ENCODE measurements around the gene COL4A3. TPM values are rescaled to one million over a fixed set of nuclear protein-coding genes. Genes with fewer than 3 reads are reported as not detected.

The COL4A3 gene
- total RNA-seq, 1 donor from 2014 or later = not detected

GRCh38 chr2:227339098-227339599, 174.7 kb downstream of the COL4A3 start:
- DNase-seq (ENCODE audit: low read depth in 2 of 2) = no peak

GRCh38 chr2:227340106-227340505, 175.7 kb downstream of the COL4A3 start:
- DNase-seq (ENCODE audit: low read depth in 2 of 2) = no peak

- DNase-seq (ENCODE audit: low read depth in 2 of 2) = no peak
Measured at GRCh38 chr2:227341553-227341952, 177.1 kb downstream of the COL4A3 start.

- DNase-seq (ENCODE audit: low read depth in 2 of 2) = no peak
Measured at GRCh38 chr2:227344231-227344630, 179.8 kb downstream of the COL4A3 start.

GRCh38 chr2:227347117-227347516, 182.7 kb downstream of the COL4A3 start:
- DNase-seq (ENCODE audit: low read depth in 2 of 2) = no peak

GRCh38 chr2:227348324-227348723, 183.9 kb downstream of the COL4A3 start:
- DNase-seq (ENCODE audit: low read depth in 2 of 2) = no peak

GRCh38 chr2:227349989-227350612, 185.7 kb downstream of the COL4A3 start:
- DNase-seq (ENCODE audit: low read depth in 2 of 2) = no peak

GRCh38 chr2:227351639-227352038, 187.2 kb downstream of the COL4A3 start:
- no peak for DNase-seq (ENCODE audit: low read depth in 2 of 2)

GRCh38 chr2:227360351-227360750, 195.9 kb downstream of the COL4A3 start:
- DNase-seq (ENCODE audit: low read depth in 2 of 2) = no peak

GRCh38 chr2:227363756-227364155, 199.3 kb downstream of the COL4A3 start:
- DNase-seq (ENCODE audit: low read depth in 2 of 2) = no peak

Other genes starting within 250 kb of the COL4A3 start
- not detected in 2 replicates for gene COL4A4, start 419 bp upstream of the COL4A3 start, total RNA-seq
- gene MFF, start 160.6 kb downstream of the COL4A3 start, total RNA-seq = 35.4 and 45.5 TPM in 2 replicates
- gene TM4SF20, start 214.7 kb downstream of the COL4A3 start, total RNA-seq = not detected in 2 replicates
- not detected in 2 replicates for gene SCYGR1, start 223.3 kb downstream of the COL4A3 start, total RNA-seq